Measurements from ENCODE around the gene MGAT4D.
"Not testable (repeated sequence)": the region's sequence is repeated elsewhere in the genome, so short reads cannot be mapped to it uniquely, and the experiment has no call there.

Gene MGAT4D

DNA sequence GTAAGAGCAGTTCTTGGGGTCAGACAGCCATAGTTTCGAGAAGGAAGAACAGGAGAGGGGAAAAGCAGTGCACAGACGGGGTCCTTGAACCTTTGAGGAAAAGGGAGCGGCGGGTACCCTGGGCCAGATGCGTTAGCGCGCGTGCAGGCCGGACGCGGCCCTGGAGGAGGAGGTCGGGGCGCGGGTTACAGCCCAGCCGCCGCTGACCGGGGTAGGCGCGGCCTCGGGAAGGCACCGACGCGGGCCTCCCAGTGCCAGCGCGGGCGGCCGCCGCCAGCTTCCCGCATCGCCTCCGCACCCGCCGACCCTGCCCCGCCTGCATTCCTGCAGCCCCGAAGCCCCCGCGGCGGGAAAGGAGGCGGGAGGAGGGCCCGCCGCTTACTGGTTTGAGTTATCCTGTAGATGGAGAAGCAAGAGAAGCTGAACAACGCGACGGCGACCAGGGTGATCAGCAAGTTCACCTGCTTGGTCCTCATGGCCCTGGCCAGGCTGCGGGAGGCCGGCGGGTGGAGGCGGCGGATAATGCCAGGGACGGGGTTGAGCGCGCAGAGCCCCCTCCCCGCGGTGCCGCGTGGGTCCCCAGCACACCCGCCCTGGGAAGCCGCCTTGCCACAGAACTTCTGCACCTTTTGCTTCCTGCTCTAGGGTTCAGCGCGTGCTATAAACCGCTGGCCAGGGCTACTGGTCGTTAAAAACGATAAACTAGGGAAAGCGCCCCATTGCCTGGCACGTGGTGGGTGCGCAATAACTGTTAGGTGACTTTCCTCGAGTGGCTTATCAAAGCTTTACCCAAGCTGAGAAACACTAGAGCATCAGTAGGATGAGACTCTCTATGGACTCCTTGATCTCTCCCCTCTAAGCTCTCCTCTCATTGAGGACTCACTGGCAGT, at the start of gene MGAT4D:
MGAT4D (minus strand) TSS at position 547 of the 890 bp plus-strand sequence; CDS start at position 476, 71 bp downstream.
- no peak within 1 kb of the TSS for H3K4me3 ChIP-seq (replicated peaks; ENCODE audit: low read depth, low read length)
- no peak for DNase-seq (ENCODE audit: extremely low read depth, low read depth)
- TF ChIP-seq, protein P1, sequence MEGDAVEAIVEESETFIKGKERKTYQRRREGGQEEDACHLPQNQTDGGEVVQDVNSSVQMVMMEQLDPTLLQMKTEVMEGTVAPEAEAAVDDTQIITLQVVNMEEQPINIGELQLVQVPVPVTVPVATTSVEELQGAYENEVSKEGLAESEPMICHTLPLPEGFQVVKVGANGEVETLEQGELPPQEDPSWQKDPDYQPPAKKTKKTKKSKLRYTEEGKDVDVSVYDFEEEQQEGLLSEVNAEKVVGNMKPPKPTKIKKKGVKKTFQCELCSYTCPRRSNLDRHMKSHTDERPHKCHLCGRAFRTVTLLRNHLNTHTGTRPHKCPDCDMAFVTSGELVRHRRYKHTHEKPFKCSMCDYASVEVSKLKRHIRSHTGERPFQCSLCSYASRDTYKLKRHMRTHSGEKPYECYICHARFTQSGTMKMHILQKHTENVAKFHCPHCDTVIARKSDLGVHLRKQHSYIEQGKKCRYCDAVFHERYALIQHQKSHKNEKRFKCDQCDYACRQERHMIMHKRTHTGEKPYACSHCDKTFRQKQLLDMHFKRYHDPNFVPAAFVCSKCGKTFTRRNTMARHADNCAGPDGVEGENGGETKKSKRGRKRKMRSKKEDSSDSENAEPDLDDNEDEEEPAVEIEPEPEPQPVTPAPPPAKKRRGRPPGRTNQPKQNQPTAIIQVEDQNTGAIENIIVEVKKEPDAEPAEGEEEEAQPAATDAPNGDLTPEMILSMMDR (IDR thresholded peaks at IDR 0.05; ENCODE audit: low read depth, low read length, missing control alignments): no peak

DNA sequence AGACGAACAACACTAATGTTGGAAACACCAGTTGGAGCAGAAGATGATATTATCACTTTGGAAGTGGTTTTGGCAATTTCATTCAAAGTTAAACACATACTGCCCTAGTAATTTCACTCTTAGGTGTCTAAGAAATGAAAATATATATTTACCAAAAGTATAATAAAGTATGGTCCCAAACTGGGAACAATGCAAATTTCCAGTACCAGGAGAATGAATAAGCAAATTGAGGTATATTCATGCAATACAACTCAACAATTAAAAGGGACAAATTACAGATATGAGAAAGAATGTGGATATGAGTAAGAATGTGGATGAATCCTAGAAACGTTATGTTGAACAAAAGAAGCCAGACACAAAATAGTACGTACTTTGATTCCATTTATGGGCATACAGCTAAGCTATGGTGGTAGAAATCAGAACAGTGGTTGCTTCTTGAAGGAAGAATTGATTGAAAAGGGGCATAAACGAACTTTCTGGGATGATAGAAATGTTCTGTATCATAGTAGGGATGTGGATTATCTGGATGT, 35.9 kb upstream of the MGAT4D start:
- no peak for DNase-seq (ENCODE audit: extremely low read depth, low read depth)
- H3K4me3 ChIP-seq (replicated peaks; ENCODE audit: low read depth, low read length): no peak overlapping the region
- TF ChIP-seq, protein P1 (IDR thresholded peaks at IDR 0.05; ENCODE audit: low read depth, low read length, missing control alignments): no peak

GRCh38 chr4:140529434-140529833, 31.3 kb upstream of the MGAT4D start:
- DNase-seq (ENCODE audit: extremely low read depth, low read depth): no peak

DNA sequence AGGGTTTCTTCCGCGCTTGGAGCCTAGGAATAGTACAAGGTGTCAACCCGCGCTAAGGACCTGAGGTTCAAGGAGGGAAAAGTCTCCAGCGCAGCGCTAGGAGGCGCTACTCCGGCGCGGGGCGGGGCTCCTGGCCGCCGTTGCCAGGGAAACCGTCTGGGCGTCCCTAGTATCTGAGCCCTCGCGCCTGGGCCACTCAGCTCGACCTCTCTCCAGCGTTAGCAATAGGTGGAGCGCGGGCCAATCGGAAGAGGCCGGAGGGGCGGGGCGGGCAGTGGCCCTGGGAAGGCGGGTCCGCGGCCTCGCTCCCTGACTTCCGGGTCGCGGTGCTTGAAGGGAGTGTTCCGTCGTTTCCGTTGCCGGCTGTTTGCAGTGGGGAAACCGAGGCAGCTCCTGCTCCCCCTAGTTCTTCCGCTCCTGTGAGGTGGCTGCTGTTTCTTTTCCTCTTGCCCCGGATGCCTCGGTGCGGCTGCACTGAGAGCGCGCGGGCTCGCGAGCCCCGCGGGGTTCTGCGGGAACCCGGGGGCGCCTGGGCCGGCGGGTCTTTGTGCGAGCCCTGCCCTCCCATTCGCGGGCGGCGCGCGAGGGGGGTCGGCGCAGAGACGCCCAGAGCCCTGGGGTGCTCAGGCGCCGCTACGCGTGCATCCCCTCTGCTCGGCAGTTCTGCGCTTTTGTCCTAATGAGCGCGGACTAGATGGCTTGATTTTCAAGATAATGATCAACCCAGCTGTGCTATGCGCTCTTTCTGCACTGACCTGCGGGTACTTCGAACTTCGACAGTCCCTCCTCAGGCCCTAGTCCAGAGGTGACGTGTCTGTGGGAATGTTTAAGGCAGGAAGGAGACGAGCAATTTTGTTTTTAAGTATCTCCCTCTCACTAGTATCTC, 26.0 kb upstream of the MGAT4D start, which contains the start of gene ELMOD2:
ELMOD2 (plus strand) TSS at position 312 of the 886 bp plus-strand sequence. CDS start 1,261 bp downstream, outside the sequence.
- TF ChIP-seq, protein P1 (IDR thresholded peaks at IDR 0.05; ENCODE audit: low read depth, low read length, missing control alignments): peak; percentile 95
- H3K4me3 ChIP-seq (replicated peaks; ENCODE audit: low read depth, low read length): peak within 1 kb of the TSS; percentile 86
- peak; percentile 86 for DNase-seq (ENCODE audit: extremely low read depth, low read depth)

More at GRCh38 chr4:140529434-140529833, 31.3 kb upstream of the MGAT4D start:
- H3K4me3 ChIP-seq (replicated peaks; ENCODE audit: low read depth, low read length): no peak overlapping the region
- TF ChIP-seq, protein P1 (IDR thresholded peaks at IDR 0.05; ENCODE audit: low read depth, low read length, missing control alignments): no peak

GRCh38 chr4:140523370-140523856, 25.3 kb upstream of the MGAT4D start:
- H3K4me3 ChIP-seq (replicated peaks; ENCODE audit: low read depth, low read length): peak overlapping the region; percentile 86
- DNase-seq (ENCODE audit: extremely low read depth, low read depth): no peak
- TF ChIP-seq, protein P1 (IDR thresholded peaks at IDR 0.05; ENCODE audit: low read depth, low read length, missing control alignments): no peak

DNA sequence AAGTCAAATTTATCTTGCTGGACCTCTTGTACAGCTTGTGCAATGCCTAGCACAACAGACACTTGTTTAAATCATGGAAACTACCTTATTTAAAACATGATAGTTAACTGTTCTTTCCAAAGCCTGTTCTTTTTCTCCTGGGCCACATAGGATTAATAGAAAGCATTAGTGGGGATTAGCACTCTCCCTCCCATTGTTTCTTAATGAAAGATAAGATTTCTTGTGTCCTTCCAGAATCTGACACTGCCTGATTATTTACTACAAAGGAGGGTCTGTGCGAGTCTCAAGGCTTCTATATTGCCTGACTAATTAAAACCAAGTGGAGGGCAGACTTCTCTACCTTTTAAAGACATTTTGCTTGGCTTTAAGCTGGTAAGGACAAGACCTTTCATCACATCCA, 17.3 kb upstream of the MGAT4D start:
- TF ChIP-seq, protein P1 (IDR thresholded peaks at IDR 0.05; ENCODE audit: low read depth, low read length, missing control alignments): no peak
- no peak overlapping the region for H3K4me3 ChIP-seq (replicated peaks; ENCODE audit: low read depth, low read length)
- no peak for DNase-seq (ENCODE audit: extremely low read depth, low read depth)

DNA sequence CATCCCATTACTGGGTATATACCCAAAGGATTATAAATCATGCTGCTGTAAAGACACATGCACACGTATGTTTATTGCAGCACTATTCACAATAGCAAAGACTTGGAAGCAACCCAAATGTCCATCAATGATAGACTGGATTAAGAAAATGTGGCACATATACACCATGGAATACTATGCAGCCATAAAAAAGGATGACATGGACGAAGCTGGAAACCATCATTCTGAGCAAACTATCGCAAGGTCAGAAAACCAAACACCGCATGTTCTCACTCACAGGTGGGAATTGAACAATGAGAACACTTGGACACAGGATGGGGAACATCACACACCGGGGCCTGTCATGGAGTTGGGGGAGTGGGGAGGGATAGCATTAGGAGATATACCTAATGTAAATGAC, 15.7 kb upstream of the MGAT4D start:
- DNase-seq (ENCODE audit: extremely low read depth, low read depth); H3K4me3 ChIP-seq (replicated peaks; ENCODE audit: low read depth, low read length): not testable (repeated sequence)
